Epithelial cell of proximal tubule (primary cell): ENCODE results near the gene MEF2C. TPM values are rescaled to one million over a fixed set of nuclear protein-coding genes. Genes with fewer than 3 reads are reported as not detected.

ENCODE experiments used
- DNase-seq: peaks from one replicate; pipeline ENCODE4 v3.0.0-alpha.2; 2011; ENCODE audit warnings: low read depth
- H3K4me3 ChIP-seq: 2 replicates; pipeline ENCODE4 v1.5.1; 2011; ENCODE audit warnings: low read depth, mild to moderate bottlenecking, low read length
- total RNA-seq: library from RNA; depleted of rRNA; stranded (reverse); fragments of >200 nt; gene quantifications from 2 replicates; pipeline ENCODE4 v1.2.3, GENCODE V29; 2015
- TF ChIP-seq, protein P1 (sequence below): conservative IDR thresholded peaks from 2 replicates; pipeline ENCODE4 v1.5.1; 2012; ENCODE audit warnings: low read depth, mild to moderate bottlenecking, low read length

The MEF2C gene
- total RNA-seq, 1 donor from 2014 or later, result 6.3 TPM

GRCh38 chr5:88846434-88846833 lies 36.5 kb downstream of the MEF2C start:
- DNase-seq, result no peak
- TF ChIP-seq, protein P1, sequence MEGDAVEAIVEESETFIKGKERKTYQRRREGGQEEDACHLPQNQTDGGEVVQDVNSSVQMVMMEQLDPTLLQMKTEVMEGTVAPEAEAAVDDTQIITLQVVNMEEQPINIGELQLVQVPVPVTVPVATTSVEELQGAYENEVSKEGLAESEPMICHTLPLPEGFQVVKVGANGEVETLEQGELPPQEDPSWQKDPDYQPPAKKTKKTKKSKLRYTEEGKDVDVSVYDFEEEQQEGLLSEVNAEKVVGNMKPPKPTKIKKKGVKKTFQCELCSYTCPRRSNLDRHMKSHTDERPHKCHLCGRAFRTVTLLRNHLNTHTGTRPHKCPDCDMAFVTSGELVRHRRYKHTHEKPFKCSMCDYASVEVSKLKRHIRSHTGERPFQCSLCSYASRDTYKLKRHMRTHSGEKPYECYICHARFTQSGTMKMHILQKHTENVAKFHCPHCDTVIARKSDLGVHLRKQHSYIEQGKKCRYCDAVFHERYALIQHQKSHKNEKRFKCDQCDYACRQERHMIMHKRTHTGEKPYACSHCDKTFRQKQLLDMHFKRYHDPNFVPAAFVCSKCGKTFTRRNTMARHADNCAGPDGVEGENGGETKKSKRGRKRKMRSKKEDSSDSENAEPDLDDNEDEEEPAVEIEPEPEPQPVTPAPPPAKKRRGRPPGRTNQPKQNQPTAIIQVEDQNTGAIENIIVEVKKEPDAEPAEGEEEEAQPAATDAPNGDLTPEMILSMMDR, result no peak
- H3K4me3 ChIP-seq, result no peak overlapping the region

DNA sequence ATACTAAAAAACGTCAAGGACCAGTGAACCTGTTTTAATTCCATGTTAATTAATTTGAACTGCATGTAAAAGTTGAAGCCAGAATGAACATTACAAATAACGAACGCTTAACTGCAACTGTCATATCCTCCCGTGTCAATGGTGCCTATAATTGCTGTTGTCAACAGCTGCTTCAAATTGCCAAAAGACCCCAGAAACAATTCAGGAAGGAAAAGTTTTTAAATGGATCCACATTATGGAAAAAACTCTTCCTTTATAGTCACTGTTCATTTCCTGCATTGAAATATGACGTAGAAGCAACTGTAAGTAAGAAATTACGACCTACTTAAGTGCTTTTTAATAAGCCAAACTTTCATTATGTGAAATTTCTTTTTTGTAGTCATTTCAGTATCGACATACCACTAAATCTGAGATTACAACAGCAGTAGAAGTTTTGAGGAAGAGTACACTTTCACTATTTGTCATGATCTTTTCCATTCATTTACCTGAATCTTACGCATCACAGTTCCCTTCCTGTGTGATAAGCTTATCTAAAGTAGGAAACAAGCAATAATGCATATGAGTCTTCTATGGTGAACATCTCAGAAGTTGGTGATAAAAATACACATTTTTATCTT lies 37.8 kb downstream of the MEF2C start:
- no peak for DNase-seq
- no peak overlapping the region for H3K4me3 ChIP-seq
- TF ChIP-seq, protein P1, result no peak

GRCh38 chr5:88842784-88843183 lies 40.2 kb downstream of the MEF2C start:
- no peak for DNase-seq
- H3K4me3 ChIP-seq, result no peak overlapping the region
- TF ChIP-seq, protein P1, result no peak

DNA sequence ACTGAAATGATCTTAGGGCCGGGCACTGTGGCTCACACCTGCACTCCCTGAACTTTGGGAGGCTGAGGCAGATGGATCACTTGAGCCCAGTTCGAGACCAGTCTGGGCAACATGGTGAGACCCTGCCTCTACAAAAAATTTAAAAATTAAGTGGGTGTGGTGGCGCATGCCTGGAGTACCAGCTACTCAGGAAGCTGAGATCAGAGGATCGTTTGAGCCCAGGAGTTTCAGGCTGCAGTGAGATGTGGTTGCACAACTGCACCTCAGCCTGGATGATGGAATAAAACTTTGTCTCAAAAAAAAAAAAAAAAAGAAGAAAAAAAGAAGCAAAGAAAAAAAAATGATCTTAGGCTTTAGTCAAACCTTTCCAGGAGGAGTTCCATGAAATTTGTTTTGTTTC lies 41.8 kb downstream of the MEF2C start:
- TF ChIP-seq, protein P1, result no peak
- H3K4me3 ChIP-seq, result no peak overlapping the region
- DNase-seq, result no peak

GRCh38 chr5:88840495-88840894 lies 42.5 kb downstream of the MEF2C start:
- TF ChIP-seq, protein P1, result no peak
- no peak overlapping the region for H3K4me3 ChIP-seq

DNA sequence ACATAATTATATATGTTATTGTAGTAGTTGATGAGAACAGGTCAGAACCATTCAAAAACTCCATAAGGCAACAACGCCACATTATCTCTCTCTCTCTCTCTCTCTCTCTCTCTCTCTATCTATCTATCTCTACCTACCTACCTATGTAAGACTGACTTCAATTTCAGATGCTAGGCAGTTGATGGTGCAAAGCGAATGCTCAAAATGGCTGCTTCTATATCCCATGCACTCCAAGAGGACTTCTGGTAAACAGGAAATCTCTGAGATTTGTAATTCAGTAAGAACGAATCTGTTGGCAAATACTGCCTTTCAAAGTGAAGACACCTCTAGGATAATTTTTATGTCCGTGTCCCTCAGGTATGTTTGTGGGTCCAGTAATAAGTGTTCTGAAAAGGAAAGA lies 43.7 kb downstream of the MEF2C start:
- TF ChIP-seq, protein P1, result no peak
- no peak overlapping the region for H3K4me3 ChIP-seq
- no peak for DNase-seq

More at GRCh38 chr5:88840495-88840894, 42.5 kb downstream of the MEF2C start:
- DNase-seq, result no peak

- TF ChIP-seq, protein P1, result no peak
Measured at GRCh38 chr5:88838500-88838899, 44.5 kb downstream of the MEF2C start.

More at GRCh38 chr5:88838500-88838899, 44.5 kb downstream of the MEF2C start:
- no peak for DNase-seq
- no peak overlapping the region for H3K4me3 ChIP-seq
